Measurements from ENCODE around the gene TBC1D9.

TBC1D9 gene

GRCh38 chr4:140688711-140689598 is 67.2 kb downstream of the TBC1D9 start:
- no peak for FAIRE-seq

DNA sequence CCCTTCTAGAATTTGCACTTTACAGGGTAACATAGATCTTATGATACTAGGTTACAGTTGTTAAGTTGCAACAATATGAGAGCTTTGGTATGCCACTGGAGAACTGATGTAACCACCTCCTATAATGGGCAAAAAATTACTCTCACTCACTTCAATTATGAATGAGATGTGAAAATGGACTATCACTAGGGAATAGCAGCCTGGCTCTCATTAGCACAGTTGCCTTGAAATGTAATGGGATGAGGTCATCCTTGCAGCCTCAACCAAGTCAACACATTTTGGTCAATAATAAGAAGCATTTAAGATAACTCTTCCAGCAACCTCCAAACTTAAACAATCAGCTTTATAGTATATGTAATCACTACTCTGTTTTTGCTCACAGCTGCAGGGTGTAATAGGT is 69.4 kb downstream of the TBC1D9 start:
- FAIRE-seq: no peak

- FAIRE-seq: no peak
These were observed 71.9 kb downstream of the TBC1D9 start for GRCh38 chr4:140684314-140684713.

GRCh38 chr4:140681201-140681600 is 75.0 kb downstream of the TBC1D9 start:
- no peak for FAIRE-seq

DNA sequence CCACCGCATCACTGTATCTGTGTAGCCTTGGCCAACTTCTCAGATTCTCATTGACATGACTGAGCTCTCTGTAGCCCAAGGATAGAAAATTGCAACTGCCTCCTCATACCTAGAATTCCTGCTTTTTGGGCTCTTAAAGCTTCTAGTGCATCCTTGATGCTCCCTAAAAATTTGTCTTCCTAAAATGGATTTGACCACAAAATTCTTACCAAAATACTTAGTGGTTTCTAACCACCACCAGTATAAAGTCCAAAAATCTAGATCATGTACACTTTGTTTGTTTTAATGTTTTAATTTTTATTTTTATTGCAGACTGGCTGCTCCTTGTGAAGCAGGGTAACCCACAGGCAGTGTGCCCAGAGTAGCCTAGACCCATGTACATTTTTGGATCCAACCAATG is 75.5 kb downstream of the TBC1D9 start:
- FAIRE-seq: no peak

DNA sequence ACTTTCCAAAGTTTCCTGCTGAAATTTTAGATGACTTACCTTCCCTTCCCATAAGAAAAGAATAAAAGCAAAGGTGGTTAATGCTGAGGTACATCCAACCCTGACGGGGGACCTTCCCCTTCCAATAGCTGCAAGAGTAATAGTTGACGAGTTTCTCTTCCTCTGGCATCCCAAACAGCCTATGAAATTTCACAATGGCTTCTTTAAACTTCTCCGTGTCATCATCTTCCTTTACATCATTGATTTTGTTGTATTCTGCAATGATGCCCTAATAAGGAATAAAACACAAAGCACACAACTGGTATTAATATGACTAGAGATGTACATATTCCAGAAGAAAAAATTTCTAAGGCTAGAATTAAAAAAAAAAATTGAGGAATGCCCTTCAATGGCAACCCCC is 76.6 kb downstream of the TBC1D9 start:
- FAIRE-seq: no peak

GRCh38 chr4:140675599-140676231 is 80.5 kb downstream of the TBC1D9 start:
- no peak for FAIRE-seq

DNA sequence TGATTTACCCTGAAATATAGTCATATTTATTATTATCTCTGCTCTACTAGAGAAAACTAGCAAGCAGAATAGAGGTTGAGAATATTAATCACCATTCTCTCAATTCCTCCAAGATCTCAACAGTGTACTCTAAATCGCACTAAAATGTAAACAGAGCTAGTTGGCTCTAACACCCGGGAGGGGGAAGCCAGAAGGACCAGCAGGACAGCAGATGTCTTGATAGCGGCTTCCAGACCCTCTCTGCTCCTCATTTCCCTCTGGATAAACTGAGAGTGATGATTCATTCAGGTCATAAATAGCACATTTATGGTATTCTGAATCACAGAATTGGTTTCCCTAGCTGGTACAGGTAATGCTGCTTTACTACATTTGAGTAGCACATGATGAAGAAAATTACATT is 82.5 kb downstream of the TBC1D9 start:
- FAIRE-seq: no peak

DNA sequence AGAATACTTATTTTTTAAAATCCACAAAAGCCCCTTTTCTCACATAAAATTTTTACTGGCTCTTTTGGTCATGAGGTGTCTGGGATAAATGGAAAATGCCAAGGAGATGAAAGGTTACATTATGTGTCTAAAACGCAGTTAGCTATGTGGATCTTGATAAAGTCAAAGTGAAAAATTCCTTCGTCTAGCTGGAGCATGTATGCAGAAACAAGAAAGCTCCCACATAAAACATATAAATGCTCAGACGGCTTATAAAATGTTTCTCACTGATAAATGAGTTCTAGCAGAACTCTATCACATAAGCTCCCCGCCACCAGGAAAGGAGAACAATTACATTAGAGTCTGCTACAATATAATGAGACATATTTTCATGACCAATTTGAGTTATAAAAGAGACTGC is 83.8 kb downstream of the TBC1D9 start:
- no peak for FAIRE-seq

- FAIRE-seq: no peak
These were observed 88.1 kb downstream of the TBC1D9 start for GRCh38 chr4:140668111-140668510.

DNA sequence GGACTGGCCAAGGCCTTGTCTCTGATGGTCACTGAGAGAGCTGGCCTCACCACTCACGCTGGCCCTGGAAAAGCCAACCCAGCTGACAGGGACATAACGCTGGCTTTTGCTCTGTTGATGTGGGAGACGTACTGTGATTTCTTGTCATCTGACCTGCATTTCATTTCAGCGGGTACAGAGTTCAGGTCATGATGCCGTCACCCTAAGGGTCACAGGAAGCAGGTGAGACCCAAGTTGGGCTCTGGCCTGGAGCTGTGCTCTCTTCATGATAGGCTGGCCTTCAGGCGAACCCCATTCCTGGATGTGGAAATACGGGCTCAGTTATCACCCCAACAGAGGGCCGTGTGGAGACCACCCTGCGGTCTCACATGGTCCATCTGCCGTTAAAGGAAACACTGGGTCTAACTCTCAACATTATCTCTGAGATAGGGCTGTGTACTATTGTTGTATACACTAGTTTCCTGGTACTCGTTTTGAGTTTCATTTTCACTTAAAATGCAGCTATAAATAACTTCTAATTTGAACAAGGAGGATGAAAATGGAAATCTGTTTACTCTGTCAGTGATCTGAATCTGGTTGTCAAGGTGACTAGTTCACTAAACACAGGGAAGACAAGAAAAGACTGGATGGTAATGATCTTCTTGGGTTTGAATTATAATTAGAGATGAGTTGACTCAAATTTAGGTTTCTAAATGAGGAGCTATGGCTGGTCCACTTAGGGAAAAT is 89.1 kb downstream of the TBC1D9 start:
- FAIRE-seq: no peak

GRCh38 chr4:140662082-140662869 is 93.9 kb downstream of the TBC1D9 start:
- FAIRE-seq: no peak

DNA sequence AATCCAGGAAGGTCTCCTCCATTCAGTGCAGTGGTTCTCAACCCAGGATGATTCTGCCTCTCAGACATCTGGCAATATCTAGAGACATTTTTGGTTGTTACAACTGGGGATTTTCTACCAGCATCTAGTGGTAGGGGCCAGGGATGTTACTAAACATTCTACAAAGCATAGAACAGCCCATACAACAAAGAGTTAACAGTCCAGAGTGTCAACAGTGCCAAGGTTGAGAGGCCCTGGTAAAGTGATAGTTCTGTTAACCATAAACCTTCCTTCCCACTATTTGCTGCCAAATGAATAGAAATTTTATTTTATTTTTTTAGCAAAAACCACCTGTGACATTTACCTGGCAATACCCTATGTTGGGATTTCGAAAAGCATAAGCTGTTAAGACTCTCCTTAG is 94.6 kb downstream of the TBC1D9 start:
- FAIRE-seq: no peak

- no peak for FAIRE-seq
These were observed 96.1 kb downstream of the TBC1D9 start for GRCh38 chr4:140659943-140660700.

DNA sequence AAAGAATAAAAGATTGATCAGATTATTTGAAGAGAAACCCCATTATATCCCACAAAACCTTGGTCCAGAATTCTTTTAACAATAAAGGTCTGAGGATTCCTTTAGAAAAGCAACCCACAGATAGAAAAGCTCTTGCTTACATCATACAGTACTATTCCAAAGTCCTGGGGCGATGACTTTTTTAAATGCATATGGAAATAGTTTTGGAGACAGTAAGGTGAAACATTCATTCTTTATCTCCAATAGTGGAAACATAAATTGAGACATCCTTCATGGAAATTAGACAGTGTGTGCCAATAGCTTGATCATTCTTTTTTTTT is 101.7 kb downstream of the TBC1D9 start:
- no peak for FAIRE-seq

DNA sequence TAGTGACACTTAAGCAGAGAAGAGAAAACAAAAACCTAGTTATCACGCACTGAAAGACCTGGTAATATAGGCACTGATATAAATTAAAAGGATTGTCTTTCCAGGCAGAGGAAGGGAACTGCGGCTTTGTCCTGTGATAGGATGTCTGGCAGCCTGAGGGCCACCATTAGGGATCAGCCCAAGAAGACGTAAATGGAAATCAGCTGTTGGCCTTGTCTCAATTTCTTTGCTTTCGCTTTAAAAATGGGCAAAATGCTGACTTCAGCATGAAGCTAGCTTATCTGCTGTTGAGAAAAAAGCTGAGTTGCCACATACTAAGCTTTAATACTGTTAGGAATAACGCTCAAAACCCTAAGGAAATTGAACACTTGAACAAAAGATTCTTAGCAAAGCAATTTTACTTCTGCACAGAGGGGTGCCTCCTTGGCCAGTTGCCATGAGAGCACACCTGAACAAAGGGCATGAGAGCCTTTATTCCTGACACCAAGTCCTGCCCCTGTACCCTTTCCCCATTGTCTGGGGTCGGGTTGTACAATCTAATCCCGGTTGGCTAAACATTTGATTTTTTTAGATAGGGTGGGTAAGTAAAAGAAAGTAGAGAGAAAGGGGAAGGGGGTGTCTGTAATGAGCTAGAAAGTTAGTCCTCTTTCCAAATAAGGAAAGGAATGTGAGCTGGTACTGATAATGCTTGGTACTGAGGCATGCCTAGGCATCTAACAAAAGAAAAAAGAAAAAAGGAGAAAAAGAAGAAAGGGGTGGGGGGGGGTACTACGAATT is 102.3 kb downstream of the TBC1D9 start:
- no peak for FAIRE-seq

GRCh38 chr4:140652601-140653000 is 103.6 kb downstream of the TBC1D9 start:
- no peak for FAIRE-seq

- no peak for FAIRE-seq
These were observed 107.4 kb downstream of the TBC1D9 start for GRCh38 chr4:140648716-140649308.

- FAIRE-seq: no peak
These were observed 110.4 kb downstream of the TBC1D9 start for GRCh38 chr4:140645614-140646412.

DNA sequence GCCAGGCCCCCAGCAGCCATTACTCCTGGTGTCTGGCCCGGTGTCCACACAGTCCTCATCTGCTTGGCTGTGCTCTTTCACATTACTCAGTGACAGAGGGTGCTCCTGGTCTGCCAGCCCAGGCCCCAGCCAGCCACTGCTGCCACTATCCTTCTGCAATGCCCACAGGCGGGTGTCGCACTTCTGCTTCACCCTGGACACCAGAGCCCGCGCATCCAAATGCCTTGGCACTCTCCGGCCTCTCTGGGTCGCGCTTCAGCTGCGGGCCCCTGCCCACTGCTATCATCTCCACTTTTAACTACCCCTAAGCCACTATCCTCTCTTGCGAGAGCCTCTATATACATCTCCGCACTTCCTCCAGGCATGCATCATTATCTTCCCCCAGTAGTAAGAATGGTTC is 111.0 kb downstream of the TBC1D9 start:
- no peak for FAIRE-seq
